Amygdala (tissue), 56 donors: ENCODE data around the gene GNB3.
A peak's percentile ranks its signal among the peaks of the same experiment; 100 is the strongest.

ENCODE experiments used
- DNase-seq, 56 donors: peaks; one replicate each; lab custom pipeline; 2025; lab: John Stamatoyannopoulos, UW

GNB3 gene

GRCh38 chr12:6823182-6824084 is 17.3 kb upstream of the GNB3 start:
- no peak for DNase-seq

- DNase-seq = peak in 11 of 56 donors; percentile 14 to 32 (median 20)
Observed at GRCh38 chr12:6824085-6824775, 16.5 kb upstream of the GNB3 start.

GRCh38 chr12:6824901-6825381 is 15.8 kb upstream of the GNB3 start:
- no peak for DNase-seq

GRCh38 chr12:6825398-6826124 is 15.2 kb upstream of the GNB3 start:
- peak in 54 of 56 donors; percentile 30 to 90 (median 72) for DNase-seq

- no peak for DNase-seq
Observed at GRCh38 chr12:6826125-6826733, 14.5 kb upstream of the GNB3 start.

GRCh38 chr12:6826734-6827436 is 13.8 kb upstream of the GNB3 start:
- no peak for DNase-seq

- peak in 45 of 56 donors; percentile 21 to 83 (median 62) for DNase-seq
Observed at GRCh38 chr12:6827437-6827911, 13.3 kb upstream of the GNB3 start.

GRCh38 chr12:6827982-6828780 is 12.5 kb upstream of the GNB3 start, which contains the start of gene P3H3:
P3H3 (plus strand) TSS chr12:6828407; CDS start chr12:6828441, 34 bp downstream.
- DNase-seq = peak in 15 of 56 donors; percentile 14 to 69 (median 39)

GRCh38 chr12:6828781-6829535 is 11.8 kb upstream of the GNB3 start:
- peak in 16 of 56 donors; percentile 13 to 56 (median 31) for DNase-seq

- peak in 3 of 56 donors; percentile 50 to 56 (median 56) for DNase-seq
Observed at GRCh38 chr12:6829536-6830220, 11.0 kb upstream of the GNB3 start.

GRCh38 chr12:6830286-6830890 is 10.3 kb upstream of the GNB3 start:
- no peak for DNase-seq

- no peak for DNase-seq
Observed at GRCh38 chr12:6830999-6831398, 9.7 kb upstream of the GNB3 start.

GRCh38 chr12:6831450-6831995 is 9.2 kb upstream of the GNB3 start:
- DNase-seq = no peak

GRCh38 chr12:6832125-6832524 is 8.6 kb upstream of the GNB3 start:
- no peak for DNase-seq

GRCh38 chr12:6833189-6833890 is 7.4 kb upstream of the GNB3 start:
- DNase-seq = no peak

- no peak for DNase-seq
Observed at GRCh38 chr12:6834254-6834653, 6.5 kb upstream of the GNB3 start.
